Duodenal mucosa (tissue), 2 donors: ENCODE measurements around the gene FURIN.
"Not testable (repeated sequence)": the region's sequence is repeated elsewhere in the genome, so short reads cannot be mapped to it uniquely, and the experiment has no call there.

Source experiments
- H3K27ac ChIP-seq: one replicate; pipeline ENCODE4 v1.7.0; 2013; ENCODE audit warnings: low read depth, low read length
- H3K27me3 ChIP-seq, 2 donors: one replicate each; pipeline ENCODE4 v1.7.0; 2013; ENCODE audit warnings: low read length in 2 of 2, control low read depth in 1 of 2; ENCODE audit not compliant: insufficient read depth in 2 of 2, control insufficient read depth in 1 of 2
- H3K36me3 ChIP-seq, 2 donors: one replicate each; pipeline ENCODE4 v1.7.0; 2013; ENCODE audit warnings: low read length in 2 of 2, control low read depth in 1 of 2; ENCODE audit not compliant: insufficient read depth in 2 of 2, control insufficient read depth in 1 of 2
- H3K4me1 ChIP-seq, 2 donors: one replicate each; pipeline ENCODE4 v1.7.0; 2013; ENCODE audit warnings: low read length in 2 of 2, control low read depth in 1 of 2; ENCODE audit not compliant: insufficient read depth in 2 of 2, control insufficient read depth in 1 of 2
- H3K4me3 ChIP-seq, 2 donors: one replicate each; pipeline ENCODE4 v1.7.0; 2013; ENCODE audit warnings: low read length in 2 of 2, low read depth in 1 of 2
- H3K9ac ChIP-seq, 2 donors: one replicate each; pipeline ENCODE4 v1.7.0; 2013; ENCODE audit warnings: low read length in 2 of 2, low read depth in 1 of 2
- H3K9me3 ChIP-seq, 2 donors: one replicate each; pipeline ENCODE4 v1.7.0; 2013; ENCODE audit warnings: low read length in 2 of 2, control low read depth in 1 of 2; ENCODE audit not compliant: control insufficient read depth in 1 of 2

The FURIN gene

DNA sequence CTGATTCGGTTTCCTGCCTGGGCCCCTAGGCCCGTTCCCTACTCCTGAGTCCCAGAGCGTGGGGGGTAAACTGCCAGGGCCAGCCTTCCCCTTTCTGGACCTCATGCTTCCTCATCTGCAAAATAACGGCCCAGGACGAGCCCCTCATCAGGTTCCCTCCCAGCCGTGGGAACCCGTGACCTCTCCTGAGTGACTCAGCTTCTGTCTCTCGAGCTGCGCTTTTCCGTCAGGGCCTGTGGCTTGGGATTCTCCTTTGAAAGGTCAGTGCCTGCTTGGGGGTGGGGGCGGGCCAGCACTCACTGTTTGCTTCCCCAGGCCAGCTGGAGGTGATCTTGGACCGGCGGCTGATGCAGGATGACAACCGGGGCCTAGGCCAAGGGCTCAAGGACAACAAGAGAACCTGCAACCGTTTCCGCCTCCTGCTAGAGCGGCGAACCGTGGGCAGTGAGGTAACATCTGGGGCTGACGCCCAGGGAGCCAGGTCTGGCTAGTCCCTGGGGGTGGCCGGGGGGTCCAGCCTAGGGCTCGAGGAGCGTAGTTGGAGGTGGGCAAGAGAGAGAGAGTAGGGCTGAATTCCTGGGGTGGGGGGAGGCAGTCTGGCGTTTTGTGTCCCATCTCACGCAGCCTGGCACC lies 47.5 kb downstream of the FURIN start:
- Histone ChIP-seq H3K9ac (no peak overlapping the region), H3K36me3 (peaks cover 74 to 96% of the 10 kb centered on the region in 2 donors), H3K9me3 (no peaks in the 10 kb centered on the region), H3K4me3 (no peak overlapping the region), H3K27me3 (no peaks in the 10 kb centered on the region), H3K27ac (no peak overlapping the region), H3K4me1 (peaks cover 0 to 11% of the 10 kb centered on the region in 2 donors)

DNA sequence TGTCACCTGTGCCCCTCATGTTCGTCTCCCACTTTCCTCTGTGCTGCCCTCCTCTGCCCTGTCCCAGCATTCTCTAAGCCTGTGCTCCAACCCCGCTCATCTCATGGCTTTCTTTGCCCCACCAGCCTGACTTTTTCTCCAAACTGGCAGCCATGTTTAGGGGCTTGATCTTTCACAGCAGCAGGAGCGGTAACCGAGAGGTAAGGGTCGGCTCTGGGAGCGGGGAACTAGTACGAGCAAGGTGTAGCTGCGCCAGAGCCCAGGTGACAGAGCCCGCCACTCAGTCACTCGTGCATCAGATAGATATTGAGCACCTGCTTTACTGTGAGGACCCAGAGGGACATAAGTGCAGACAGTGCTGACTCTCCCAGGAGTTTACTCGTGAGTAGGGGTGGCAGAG lies 48.1 kb downstream of the FURIN start:
- Histone ChIP-seq H3K9me3 (no peaks in the 10 kb centered on the region), H3K4me3 (no peak overlapping the region), H3K27ac (no peak overlapping the region), H3K36me3 (peaks cover 74 to 96% of the 10 kb centered on the region in 2 donors), H3K9ac (no peak overlapping the region), H3K27me3 (no peaks in the 10 kb centered on the region), H3K4me1 (peaks cover 0 to 11% of the 10 kb centered on the region in 2 donors)

DNA sequence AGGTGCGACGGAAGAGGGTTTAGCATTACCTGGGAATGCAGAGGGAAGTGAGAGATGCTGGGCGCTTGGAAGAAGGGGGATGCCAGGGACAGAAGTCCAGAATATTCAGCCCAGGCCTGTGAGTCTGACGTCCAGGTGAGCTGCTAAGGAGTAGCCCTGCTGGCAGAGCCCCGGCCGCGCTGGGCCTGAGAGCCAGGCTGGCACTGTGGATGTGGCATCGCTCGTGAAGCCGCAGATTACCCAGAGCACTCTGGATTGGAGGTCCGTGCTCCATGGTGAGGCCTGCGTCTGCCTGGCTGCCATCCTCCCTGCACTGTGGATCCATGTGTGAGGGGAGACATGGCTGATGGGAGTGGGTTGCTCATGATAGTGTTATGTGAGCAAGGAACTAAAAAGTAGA lies 49.2 kb downstream of the FURIN start:
- Histone ChIP-seq H3K9me3 (no peaks in the 10 kb centered on the region), H3K27me3 (no peaks in the 10 kb centered on the region), H3K4me3 (no peak overlapping the region), H3K4me1 (peaks cover 0 to 11% of the 10 kb centered on the region in 2 donors), H3K9ac (no peak overlapping the region), H3K36me3 (peaks cover 63 to 85% of the 10 kb centered on the region in 2 donors), H3K27ac (no peak overlapping the region)

DNA sequence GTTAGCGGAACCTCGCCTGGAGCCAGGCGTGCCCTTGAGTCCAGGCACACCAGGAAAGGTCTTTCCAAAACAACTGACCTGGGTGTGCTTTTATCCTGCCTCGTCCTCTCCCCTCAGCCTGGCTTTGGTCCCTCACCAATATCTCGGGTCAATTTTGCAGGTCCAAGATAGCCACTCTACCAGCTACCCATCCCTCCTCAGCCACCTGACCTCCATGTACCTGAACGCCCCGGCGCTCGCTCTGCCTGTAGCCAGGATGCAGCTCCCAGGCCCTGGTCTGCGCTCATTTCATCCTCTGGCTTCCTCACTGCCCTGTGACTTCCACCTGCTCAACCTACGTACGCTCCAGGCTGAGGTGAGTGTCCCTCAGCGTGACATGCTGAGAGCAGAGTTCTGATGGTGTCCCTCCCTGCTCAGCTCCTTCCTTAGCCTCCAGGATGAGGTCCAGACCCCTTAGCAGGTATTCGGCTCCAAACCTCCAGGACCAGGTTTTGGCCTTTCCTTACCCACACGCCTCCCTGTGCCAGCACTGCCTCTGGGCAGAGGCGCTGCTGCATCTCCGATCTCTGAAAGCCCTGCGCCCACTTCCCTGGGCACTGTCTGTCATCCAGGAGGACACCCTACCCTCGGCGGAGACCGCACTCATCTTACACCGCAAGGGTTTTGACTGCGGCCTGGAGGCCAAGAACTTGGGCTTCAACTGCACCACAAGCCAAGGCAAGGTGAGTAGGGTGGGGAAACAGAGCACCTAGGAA lies 49.8 kb downstream of the FURIN start:
- Histone ChIP-seq H3K27me3 (no peaks in the 10 kb centered on the region), H3K9ac (no peak overlapping the region), H3K9me3 (no peaks in the 10 kb centered on the region), H3K27ac (no peak overlapping the region), H3K36me3 (peaks cover 57 to 79% of the 10 kb centered on the region in 2 donors), H3K4me3 (no peak overlapping the region), H3K4me1 (peaks cover 0 to 11% of the 10 kb centered on the region in 2 donors)

DNA sequence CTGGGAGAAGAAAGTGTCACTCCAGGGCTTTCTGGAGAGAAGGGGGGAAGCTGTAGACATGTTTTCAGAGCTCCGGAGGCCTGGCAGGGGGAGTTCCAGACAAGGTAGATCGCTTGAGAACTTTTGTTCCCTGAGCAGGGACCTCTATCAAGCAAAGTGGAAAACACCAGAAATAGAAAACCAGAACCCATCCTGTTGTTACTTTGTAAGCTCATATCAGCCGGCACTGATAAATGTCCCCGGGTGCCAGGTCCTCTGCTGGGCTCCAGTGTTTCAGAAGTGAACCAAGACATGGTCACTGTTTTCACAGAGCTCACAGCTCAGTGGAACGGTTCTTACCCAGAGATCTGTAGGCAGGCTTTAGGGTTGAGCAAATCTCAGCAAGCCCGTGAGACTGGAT lies 50.4 kb downstream of the FURIN start:
- no peak overlapping the region for H3K9ac ChIP-seq
- peaks cover 0 to 11% of the 10 kb centered on the region in 2 donors for H3K4me1 ChIP-seq
- H3K4me3 ChIP-seq, result no peak overlapping the region
- no peak overlapping the region for H3K27ac ChIP-seq
- no peaks in the 10 kb centered on the region for H3K9me3 ChIP-seq
- no peaks in the 10 kb centered on the region for H3K27me3 ChIP-seq
- H3K36me3 ChIP-seq, result peaks cover 51 to 73% of the 10 kb centered on the region in 2 donors

DNA sequence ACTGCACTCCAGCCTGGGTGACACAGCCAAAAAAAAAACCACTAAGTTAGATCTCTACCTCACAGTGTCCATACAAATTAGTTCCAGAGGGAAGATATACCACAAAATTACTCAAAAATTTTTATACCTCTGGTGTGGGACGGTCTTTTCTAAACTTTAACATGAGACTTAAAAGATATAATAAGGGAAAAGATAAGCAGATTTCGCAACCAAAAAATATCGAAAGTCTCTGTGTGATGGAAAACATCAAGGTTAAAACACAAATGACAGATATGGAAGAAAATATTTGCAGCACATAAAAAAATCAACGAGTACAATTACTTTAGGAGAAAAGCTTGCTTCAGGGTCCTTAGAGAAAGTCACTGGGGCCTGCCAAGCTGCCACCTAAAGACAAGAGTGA lies 53.5 kb downstream of the FURIN start:
- Histone ChIP-seq H3K9ac (no peak overlapping the region), H3K27me3 (no peaks in the 10 kb centered on the region), H3K36me3 (peaks cover 39 to 46% of the 10 kb centered on the region in 2 donors), H3K27ac (no peak overlapping the region), H3K4me3 (no peak overlapping the region), H3K9me3 (no peaks in the 10 kb centered on the region), H3K4me1 (no peaks in the 10 kb centered on the region)

DNA sequence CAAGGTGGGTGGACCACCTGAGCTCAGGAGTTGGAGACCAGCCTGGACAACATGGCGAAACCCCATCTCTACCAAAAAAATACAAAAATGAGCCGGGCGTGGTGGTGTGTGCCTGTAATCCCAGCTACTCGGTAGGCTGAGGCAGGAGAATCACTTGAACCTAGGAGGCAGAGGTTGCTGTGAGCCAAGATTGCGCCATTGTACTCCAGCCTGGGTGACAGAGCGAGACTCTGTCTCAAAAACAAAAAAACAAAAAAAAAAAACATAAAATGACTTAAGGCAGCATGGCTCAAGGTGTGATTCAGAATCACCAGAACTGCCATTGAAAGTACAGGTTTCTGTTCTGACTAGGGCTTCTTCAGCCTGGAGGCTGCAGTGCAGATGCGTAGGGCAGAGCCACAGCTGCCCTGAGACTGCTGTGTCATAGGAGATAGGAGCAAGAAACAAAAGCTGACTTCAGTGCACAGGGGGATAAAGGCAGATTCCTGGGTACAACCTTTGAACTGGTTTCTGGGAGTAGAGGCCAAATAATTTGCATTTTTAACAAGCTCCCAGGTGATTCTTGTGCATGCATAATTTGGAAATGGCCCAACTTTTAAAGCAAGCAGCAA lies 54.4 kb downstream of the FURIN start:
- H3K9ac ChIP-seq, H3K27ac ChIP-seq, H3K4me3 ChIP-seq, H3K4me1 ChIP-seq, H3K9me3 ChIP-seq, H3K27me3 ChIP-seq: not testable (repeated sequence)
- peaks cover 32 to 36% of the 10 kb centered on the region in 2 donors for H3K36me3 ChIP-seq

DNA sequence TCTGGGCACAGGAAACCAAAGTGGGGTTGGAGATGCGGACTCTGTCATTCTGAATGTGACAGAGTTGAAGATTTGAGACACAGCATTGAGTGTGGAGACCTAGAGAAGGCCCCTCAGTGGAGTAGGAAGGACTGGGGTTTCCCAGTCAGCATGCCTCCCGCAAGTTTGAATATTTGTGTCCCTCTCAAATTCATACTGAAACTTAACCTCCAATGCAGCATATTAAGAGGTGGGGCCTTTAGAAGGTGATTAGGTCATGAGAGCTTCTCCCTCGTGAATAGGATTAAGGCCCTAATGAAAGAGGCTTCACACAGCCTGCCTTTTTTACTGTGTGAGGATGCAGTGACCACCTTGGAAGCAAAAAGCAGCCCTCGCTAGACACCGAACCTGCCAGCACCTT lies 56.0 kb downstream of the FURIN start:
- H3K27me3 ChIP-seq, result no peaks in the 10 kb centered on the region
- H3K27ac ChIP-seq, result no peak overlapping the region
- no peaks in the 10 kb centered on the region for H3K9me3 ChIP-seq
- no peak overlapping the region for H3K9ac ChIP-seq
- no peak overlapping the region for H3K4me3 ChIP-seq
- peaks cover 21% of the 10 kb centered on the region in 2 donors for H3K36me3 ChIP-seq
- H3K4me1 ChIP-seq, result peaks cover 2 to 3% of the 10 kb centered on the region in 2 donors

DNA sequence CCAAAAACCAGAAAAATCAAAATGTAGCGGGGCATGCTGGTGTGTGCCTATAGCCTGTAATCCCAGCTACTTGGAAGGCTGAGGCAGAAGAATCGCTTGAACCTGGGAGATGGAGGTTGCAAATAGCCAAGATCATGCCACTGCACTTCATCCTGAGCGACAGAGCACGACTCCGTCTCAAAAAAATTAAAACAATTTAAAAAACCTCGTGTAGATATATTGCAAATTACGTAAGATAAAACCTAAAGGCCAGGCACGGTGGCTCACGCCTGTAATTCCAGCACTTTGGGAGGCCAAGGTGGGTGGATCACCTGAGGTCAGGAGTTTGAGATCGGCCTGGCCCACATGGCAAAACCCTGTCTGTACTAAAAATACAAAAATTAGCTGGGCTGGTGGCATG lies 58.4 kb downstream of the FURIN start:
- not testable (repeated sequence) for H3K36me3 ChIP-seq, H3K9ac ChIP-seq, H3K27me3 ChIP-seq, H3K4me3 ChIP-seq, H3K9me3 ChIP-seq, H3K27ac ChIP-seq
- H3K4me1 ChIP-seq, result peaks cover 15% of the 10 kb centered on the region in 2 donors

DNA sequence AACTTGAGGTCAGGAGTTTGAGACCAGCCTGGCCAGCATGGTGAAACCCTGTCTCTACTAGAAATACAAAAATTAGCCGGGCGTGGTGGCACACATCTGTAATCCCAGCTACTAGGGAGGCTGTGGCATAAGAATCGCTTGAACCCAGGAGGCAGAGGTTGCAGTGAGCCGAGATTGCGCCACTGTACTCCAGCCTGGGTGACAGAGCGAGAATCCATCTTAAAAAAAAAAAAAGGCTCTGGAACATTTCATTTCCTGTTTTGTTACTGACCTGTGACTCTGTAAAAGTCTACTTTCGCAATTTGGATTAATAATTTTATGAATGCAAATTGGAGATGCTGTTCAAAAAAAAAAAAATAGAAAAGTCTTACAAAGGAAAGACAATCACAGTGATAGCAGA lies 59.7 kb downstream of the FURIN start:
- not testable (repeated sequence) for H3K27ac ChIP-seq, H3K9ac ChIP-seq, H3K4me3 ChIP-seq, H3K27me3 ChIP-seq, H3K36me3 ChIP-seq, H3K9me3 ChIP-seq
- H3K4me1 ChIP-seq, result peaks cover 19 to 24% of the 10 kb centered on the region in 2 donors
